ENCODE data around the gene SLFN12.
"Not testable (repeated sequence)": the region's sequence is repeated elsewhere in the genome, so short reads cannot be mapped to it uniquely, and the experiment has no call there.

Gene SLFN12

DNA sequence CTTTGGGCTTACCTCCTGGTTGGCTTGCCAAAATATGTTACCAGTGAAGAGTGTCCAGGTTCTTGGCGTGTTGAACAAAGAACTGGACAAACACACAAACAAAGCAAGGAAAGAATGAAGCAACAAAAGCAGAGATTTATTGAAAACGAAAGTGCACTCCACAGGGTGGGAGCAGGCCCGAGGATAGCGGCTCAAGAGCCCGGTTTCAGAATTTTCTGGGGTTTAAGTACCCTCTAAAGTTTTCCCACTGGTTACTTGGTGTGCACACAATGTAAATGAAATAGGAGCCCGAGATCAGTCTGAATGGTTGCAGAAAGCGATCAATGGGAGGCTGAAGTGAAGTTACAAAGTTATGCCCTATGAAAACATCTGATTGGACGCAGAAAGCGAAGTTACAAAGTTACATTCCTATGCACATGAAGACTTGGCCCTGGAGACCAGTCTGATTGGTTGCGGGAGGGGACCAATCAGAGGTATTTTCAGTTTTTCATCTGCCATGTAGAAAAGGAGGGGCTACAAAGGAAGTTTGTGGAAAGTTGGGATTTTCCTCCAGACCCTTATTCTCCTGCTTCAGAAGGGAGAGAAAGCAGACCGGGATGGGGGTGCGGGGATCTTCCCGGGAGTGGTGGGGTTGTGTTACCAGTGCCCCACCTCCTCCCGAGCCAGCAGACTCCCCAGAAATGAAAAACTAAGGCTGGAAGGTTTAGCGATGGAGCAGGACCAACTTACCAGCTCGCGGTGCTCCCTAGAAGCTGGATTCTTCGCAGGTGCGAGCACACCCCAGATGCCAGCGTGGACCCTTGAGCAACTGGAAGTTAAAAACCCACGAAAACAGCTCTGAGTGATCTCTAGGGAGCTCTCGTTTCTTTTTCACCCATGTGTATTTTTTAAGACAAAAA is at the start of gene SLFN12:
Gene SLFN12, minus strand, starts transcription at position 325 of the 899 bp plus-strand sequence. CDS start 9,472 bp downstream, outside the sequence.
- DNase-seq, result peak; percentile 21

DNA sequence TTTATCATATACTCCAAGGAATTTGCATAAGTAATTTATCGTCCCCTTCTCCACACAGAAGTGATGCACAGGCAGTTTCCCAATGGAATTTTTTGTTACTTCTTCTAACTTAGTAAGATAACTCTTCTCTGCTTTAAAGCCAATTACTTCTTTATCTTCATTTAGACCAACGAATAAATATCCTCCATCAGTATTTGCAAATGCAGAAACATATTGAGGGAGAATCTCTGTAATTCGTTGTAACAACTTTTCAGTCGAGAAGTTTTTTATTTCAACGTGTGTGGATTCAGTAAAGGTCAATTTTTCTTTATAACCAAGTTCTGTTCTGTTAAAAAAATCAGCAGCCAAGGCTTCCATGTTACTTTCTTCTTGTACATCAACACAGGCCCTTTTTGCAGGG is 47.0 kb upstream of the SLFN12 start:
- no peak for DNase-seq

DNA sequence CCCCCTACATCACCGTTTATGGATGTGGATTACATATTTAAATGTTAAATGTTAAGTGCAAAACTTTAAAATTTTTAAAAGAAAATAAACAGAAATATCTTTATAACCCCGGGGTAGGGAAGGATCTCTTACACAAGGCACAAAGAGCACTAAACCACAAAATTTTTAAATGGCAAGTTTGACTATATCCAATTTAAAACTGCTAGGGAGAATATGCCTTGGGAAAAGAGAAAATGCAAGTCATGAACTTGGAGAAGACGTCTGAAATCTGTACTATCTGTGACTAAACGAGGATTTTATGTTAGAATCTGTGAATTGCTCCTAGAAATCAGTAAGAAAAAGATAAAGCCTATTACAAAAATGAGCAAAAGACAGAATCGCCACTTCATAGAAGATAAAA is 44.9 kb upstream of the SLFN12 start:
- no peak for DNase-seq

DNA sequence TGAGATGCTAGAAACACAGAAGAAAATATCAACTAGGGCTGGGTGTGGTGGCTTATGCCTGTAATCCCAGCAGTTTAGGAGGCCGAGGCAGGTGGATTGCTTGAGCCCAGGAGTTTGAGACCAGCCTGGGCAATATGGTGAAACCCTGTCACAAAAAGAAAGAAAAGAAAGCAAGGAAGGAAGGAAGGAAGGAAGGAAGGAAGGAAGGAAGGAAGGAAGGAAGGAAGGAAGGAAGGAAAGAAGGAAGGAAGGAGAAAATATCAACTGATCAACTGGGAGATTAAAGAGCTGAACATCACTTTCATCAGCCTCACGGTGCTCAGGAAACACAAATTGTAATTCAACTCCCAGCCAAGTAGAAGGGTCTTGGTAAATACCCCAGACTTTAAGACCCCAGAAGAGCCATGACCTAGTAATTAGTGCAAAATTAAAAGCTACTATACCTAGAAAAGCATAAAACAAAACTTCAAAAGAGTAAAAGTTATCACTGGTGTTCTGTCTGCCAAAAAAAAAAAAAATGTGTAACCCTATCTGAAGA is 44.1 kb upstream of the SLFN12 start:
- DNase-seq, result no peak

DNA sequence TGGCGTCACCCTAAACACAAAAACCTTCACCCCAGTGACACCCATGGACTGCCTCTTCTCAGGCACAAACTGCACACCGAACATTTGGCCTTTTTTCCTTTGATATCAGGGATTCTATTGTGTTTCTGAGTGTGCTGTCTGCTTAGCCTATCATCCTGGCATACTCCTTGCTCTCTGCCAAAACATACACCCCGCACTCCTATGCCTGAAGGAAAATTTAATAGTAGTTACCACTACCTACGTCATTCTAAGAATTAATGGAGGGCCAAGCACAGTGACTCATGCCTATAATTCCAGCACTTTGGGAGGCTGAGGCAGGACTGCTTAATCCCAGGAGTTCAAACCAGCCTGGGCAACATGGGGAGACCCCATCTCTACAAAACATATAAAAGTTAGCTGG is 36.2 kb upstream of the SLFN12 start:
- DNase-seq, result no peak

DNA sequence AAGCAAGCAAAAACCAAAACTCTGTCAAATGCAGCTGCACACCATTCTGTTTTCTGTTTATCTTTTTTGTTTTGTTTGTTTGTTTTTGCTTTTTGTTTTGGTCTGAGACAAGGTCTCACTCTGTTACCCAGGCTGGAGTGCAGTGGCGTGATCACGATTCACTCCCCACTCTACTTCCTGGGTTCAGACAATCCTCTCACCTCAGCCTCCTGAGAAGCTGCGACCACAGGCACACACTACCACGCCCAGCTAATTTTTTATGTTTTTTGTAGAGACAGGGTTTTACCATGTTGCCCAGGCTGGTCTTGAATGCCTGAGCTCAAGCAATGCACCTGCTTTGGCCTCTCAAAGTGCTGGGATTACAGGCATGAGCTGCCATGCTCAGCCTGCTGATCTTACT is 35.5 kb upstream of the SLFN12 start:
- no peak for DNase-seq

DNA sequence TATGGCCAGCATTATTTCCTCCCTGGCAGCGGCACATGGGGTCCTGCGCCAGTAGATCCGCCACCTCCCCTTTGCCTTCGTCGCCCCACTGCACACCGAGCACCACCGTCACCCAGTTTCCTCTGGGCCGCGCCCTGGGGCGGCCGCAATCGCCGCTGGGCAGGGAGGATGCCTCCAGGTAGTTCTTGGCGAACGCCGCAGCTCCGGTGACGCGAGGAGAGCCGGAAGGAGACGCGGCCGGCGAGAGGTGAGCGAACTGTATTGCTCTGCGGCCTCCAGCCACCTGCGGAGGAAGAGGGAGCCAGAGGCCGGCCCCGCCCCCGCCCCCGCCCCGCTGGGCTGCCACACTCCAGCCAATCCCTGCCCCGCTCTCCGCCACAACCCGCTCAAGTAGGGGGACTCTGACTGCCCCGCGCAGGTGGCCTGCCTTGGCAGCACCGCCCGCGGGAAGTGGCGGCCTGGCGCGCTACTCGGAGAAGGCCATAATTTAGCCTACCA is 28.1 kb upstream of the SLFN12 start:
- peak; percentile 44 for DNase-seq

DNA sequence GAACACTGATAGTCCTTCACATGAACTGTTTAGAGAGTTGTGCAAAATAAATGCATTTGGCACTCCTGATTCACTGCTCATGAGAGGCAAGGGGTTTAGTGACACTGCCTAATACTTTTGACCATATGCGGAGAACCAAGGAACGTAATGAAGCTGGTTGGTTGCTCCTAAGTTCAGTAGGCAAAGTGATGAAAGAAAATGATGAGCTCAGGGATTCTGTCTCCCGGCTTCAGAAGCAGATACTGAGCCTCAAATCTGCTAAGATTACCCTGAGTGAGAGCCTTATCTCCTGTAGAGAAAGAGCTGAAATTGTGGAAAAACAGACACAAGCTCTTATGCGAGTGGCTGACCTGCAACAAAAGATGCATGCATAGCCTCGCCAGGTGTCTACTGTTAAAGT is 21.7 kb upstream of the SLFN12 start:
- not testable (repeated sequence) for DNase-seq

DNA sequence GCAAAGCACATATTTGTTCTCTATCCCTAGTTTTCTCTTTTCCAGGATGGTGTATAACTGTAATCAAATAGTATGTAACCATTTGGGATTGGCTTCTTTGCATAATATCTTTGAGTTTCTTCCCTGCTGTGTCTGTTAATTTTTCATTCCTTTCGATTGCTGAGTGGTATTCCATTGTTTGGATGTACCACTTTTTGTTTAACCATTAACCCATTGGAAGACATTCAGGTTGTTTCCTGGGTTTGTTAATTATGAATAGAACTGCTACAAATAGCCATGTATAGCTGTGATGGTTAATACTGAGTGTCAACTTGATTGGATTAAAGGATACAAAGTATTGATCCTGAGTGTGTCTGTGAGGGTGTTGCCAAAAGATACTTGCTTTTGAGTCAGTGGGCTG is 20.9 kb upstream of the SLFN12 start:
- DNase-seq, result no peak

DNA sequence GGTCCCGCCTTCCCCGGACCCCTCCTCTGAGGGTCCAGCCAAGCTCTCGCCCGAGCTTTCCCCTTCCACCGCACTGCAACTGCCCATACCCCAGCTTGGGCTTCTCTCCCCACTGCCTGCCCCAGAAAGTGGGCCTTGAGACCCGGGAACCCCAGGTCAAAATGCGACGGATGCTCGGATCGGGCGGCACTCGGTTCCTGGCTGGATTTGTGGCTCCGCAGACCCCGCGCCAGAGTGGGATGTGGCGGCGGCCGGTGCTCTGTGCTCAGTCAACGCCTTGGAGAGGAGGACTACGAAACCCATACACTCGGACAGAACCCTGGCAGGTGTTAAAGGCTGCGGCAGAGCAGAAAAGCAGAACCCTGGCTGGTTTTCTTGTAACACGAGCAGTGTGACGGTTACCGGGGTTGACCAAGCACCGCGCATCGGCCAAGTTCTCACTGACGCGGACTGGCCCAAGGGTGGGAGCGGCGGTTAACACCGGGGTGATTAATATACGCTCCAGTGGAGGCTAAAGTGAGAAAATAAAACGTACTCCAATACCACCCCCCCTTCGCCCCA is 17.2 kb upstream of the SLFN12 start:
- DNase-seq, result no peak

DNA sequence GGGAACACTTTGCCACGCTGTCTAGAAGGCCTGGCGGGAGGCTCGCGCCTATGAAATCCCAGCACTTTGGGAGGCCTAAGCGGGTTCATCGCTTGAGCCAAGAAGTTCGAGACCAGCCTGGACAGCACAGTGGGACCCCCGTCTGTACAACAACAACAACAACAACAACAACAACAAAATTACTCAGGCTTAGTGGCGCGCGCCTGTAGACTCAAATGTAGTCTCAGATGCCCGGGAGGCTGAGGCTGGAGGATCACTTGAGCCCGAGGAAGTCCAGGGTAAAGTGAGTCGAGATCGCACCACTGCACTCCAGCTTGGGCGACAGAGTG is 16.6 kb upstream of the SLFN12 start:
- DNase-seq, result no peak

DNA sequence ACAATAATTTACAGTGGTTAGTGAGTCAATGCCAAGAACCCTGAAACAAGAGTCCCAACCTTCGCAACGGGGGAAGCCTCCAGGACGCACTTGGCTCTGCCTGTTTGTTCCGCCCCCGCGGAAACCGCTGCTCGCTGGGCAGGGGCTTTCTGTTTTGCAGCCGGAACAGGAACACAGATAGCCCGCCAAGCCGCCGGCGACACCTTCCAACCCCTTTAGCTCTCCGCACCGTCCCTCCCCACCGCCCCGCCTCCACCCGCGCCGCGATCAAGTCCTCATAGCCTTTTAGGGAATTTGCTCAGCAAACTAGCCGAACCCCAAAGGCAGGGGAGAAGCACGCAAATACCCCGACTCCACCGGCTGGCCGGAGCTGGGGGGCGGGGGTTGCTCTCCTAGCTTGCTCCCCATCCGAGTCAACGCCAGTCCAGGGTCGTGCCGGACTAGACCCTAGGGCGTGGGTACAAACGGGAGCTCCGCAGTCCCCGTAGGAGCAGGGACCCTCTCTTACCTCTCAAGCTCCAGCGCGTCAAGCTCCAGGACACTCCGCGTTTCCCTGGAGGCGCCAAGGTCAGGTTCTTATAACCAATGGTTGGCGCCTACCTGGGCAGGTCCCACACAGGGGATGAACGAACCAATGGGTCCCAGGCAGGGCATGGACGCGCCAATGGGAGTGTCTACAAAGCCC is 16.1 kb upstream of the SLFN12 start, which contains the start of gene SLFN13:
Gene SLFN13, minus strand, starts transcription at position 553 of the 685 bp plus-strand sequence. CDS start 3,086 bp downstream, outside the sequence.
- DNase-seq, result peak; percentile 93

DNA sequence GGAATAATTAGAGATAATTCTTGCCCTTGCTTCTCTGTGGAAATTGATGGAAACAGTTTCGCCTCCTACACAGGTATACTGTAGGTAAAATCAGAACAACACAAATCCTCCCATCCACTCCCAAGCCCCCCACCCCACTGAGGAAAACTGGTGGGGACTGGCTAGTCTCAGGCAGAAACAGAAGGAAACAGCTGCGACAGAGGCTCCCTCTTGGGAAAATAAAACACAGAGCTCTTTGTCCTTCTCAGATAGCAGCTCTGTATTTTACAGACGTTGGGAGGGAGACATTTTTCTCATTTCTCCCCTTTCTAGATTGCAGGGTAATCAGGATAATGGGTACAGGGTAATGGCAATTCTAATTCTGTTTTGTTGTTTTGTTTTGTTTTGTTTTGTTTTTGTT is 15.2 kb upstream of the SLFN12 start:
- no peak for DNase-seq

DNA sequence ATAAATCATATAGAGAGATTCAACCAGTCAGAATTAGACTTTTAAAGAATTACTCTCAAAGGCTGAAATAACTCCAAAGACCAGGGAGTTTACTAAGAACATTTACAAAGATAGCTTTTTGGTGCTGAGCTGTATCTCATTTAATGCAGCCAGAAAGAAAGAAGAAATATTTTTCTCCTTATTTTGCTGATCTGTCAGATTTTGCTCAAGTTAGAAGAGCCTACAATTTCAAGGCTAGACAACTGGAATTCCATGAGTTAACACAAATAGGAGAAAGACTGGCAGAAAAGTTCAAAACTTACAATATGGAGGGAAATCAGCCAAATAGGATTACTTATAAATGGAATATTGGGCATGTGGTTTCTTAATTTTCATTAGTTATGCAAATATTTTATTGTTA is 6.1 kb upstream of the SLFN12 start:
- no peak for DNase-seq

DNA sequence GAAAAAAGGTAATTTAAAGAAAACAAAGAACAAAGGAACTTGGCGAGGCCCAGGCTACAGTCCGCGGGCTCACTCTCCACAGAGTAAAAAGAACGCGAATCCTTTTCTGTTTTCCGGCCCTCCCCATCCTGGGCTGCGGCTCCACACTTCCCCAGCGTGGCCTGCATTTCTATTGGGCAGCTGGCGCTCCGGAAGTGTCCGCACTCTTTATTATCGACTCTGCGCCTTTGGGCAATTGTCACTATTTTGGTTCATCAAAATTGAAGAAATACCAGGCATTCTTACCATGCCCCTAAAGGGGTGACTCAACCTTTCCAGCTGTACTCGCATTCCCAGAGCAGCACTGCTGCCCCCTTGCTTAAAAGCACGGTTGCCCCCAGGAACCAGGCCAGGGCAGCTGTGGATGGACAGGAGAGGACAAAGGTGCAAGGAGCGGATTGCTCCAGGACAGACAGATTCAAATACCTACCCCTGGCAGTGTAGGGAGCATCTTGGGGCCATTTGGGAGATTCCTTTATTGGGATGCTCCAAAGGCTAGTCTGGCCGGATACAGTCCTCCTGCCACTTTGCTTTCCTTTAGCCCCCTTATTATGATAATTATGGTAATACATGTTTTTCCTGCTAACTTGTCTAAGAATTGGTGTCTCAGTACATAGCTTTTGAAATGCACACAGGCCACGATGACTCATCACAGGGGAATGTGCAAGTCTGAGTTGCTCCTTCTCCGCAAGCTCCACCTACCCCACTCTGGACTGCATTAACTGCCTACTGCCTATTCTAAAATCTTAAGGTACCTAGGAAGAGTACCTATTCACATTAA is 985 bp upstream of the SLFN12 start:
- peak; percentile 66 for DNase-seq

DNA sequence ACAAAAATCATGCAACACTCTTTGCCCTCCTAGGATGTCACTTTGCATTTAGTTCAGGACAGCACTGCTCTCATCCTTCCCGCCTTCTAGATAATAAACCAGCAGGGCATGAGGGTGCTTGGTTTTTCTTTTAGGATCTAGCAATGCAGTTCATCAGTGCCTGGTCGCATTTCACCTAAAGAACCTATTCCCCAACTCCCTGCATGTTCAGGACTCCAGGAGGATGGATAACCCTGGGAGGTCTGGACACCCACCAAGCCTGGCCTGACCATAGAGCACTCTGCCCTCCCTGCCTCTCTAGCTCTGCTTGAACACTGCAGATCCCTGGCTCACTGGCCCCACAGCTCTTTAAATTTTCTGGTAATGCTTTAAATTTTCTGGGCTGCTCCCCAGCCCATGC is 2.6 kb downstream of the SLFN12 start:
- DNase-seq, result no peak

DNA sequence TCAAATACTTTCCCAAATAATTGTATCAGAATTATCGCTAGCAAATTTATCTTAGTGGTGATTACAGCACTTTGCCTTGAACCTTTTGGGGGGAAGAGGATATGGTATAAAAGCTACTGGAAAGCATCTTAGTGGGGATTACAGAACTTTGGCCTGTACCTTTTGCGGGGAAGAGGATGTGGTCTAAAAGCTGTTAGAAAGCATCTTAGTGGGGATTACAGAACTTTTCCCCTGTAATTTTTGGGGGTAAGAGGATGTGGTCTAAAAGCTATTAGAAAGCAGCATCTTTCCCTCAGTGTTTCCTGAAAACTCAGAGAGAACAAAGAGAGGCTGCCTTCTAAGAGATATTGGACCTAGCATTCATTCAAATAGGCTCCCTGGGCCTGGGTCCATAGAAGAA is 4.1 kb downstream of the SLFN12 start:
- DNase-seq, result no peak

DNA sequence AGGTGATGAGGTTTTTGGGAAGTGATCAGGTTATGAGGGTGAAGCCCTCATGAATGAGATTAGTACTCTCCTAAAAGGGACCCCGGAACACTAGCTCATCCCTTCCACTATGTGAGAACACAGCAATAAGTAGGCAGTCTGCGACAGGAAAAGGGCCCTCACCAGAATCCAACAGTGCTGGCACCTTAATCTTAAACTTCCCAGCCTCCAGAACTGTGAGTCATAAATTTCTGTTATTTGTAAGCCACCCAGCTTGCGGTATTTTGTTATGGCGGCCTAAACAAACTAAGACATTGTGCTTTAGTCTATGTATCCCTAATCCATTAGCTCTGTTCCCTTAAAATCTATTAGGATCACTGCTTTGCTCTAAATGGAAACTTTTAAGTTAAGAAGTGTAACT is 8.5 kb downstream of the SLFN12 start:
- DNase-seq, result no peak

DNA sequence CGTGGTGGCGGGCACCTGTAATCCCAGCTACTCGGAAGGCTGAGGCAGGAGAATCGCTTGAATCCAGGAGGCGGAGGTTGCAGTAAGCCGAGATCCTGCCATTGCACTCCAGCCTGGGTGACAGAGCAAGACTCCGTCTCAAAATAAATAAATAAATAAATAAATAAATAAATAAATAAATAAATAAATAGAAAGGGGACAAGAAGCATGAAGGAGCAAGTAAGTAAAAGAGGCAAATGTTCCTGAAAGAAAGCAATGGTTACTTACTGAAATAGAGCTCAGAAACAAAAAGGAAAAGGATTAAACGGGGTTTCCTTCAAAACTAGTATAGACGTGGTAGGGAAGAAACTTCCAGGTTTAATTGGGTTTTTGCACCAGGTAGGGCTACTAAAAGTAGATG is 11.2 kb downstream of the SLFN12 start:
- not testable (repeated sequence) for DNase-seq

DNA sequence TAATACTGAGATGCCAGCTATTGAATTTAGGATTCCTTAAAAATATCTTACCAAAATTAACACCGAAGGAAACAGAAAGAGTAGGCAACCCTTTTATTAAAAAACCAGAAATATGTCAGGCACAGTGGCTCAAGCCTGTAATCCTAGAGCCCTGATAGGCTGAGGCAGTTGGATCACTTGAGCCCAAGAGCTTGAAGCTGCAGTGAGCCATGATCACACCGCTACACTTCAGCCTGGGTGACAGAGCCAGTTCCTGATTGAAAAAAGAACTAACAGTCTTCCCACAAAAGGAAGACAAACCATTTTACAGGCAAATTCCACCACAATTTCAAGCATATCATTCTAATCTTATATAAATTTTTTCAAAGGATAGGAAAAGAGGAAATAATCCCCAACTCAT is 15.6 kb downstream of the SLFN12 start:
- no peak for DNase-seq

DNA sequence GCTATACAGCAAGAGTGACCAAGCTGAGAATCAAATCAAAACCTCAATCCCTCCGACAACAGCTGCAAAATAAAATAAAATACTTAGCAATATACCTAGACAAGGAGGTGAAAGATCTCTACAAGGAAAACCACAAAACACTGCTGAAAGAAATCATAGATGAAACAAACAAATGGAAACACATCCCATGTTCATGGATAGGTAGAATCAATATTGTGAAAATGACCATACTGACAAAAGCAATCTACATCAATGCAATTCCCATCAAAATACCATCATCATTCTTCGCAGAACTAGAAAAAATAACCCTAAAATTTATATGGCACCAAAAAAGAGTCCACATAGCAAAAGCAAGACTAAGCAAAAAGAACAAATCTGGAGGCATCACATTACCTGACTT is 17.6 kb downstream of the SLFN12 start:
- DNase-seq, result not testable (repeated sequence)

DNA sequence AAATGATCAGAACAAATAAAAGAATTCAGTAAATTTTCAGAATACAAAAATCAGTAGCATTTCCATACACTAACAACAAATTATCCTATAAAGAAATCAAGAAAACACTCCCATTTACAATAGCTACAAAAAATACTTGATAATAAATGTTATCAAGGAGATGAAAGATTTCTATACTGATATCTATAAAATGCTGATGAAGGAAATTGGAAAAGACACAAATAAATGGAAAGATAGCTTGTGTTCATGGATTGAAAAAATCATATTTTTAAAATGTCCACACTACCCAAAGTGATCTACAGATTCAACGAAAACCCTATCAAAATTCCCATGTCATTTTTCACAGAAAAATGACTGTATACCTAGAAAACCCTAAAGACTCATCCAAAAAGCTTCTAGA is 18.1 kb downstream of the SLFN12 start:
- DNase-seq, result no peak

DNA sequence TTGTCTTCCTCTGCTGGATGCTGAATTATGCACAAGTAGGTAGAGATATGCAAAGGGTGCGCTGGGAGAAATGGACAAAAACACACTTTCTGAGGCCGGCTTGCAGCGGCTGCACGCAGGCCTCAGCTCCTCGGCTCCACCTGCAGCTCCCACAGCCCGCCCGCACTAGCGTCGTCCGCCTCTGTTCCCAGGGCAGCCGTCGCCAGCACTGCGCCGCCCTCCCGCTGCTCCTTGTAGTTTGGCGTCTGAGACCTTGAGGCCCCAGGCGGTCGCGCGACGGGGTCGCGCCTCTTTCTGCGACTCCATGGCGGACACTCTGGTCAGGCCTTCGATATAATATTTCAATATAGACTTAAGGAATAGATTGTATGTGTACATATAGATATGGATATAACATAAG is 24.8 kb downstream of the SLFN12 start:
- DNase-seq, result no peak

Measured in stimulated activated naive CD4-positive, alpha-beta T cell treated with Interleukin-2 at 50 U/mL for 16 hours (primary cell).